ENCODE measurements around the gene CTNND2.

CTNND2 gene

DNA sequence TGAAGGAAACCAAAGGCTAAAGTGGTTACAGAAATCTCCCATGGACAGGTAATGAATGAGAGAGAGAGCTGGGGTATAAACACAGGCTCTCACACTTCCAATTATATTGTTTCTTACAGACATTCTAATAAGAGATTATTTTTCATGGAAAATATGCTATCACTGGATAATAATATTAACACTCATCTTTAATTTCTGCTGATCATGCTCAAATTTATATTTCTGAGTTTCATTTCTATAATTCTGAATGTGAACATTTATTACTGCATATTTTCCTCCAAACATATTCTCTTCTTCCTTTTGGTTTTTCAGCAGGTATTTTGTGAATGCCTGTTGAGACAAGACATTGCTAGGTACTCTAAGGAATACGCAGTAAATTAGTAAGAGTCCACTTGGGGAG, 733.0 kb downstream of the CTNND2 start:
- no peak for DNase-seq (ENCODE audit: low spot score)

DNA sequence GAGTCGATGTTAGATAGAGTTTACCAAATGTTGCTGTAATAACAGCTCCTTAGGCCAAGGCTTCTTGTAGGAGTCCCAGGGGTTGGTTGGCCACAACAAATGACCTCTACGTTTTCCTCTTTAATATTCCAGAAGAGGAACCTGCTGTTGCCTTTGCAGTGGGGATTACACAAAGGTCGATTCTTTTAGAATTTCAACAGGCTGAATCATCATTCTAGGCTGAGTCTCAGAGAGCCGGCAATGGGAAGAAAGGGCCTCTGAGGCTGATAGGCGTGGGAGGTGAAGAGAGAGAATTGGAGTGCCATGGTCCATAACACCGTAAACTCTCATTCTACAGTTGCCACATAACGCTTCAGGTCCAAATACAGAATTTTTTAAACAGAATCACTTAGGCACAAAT, 737.3 kb downstream of the CTNND2 start:
- DNase-seq (ENCODE audit: low spot score), result no peak

DNA sequence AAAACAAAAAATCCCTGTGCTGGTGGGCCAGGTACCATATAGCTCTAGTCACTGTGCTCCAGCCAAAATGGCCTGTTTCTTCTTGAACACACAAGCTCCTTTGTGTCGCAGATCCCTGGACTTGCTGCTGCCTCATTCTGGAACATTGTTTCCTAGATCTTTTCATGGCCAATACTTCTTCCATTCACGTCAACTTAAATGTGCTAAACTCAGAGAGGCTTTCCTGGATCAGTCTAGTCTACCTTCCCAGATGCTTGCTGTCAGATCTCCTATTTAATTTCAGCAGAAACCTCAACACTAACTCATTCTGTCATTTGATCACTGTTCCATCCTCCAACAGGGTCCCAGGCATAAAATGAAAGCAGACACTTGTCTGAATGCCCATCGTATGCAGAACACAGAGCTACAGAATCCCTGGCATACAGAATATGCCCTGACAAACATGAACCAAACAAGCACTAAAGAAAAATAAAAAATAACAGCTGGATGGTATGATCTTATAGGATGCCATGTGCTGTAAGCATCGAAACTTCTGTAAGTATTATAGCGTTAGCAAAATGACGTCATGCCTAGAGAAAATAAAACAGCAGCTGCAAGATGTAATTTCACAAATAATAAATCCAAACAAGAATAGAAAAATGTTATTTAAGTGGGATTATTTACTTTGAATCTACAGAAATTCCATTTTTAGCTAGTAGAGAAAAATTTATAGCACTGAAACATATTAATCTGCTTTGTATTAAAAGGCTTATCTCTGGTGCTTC, 739.5 kb downstream of the CTNND2 start:
- no peak for DNase-seq (ENCODE audit: low spot score)

DNA sequence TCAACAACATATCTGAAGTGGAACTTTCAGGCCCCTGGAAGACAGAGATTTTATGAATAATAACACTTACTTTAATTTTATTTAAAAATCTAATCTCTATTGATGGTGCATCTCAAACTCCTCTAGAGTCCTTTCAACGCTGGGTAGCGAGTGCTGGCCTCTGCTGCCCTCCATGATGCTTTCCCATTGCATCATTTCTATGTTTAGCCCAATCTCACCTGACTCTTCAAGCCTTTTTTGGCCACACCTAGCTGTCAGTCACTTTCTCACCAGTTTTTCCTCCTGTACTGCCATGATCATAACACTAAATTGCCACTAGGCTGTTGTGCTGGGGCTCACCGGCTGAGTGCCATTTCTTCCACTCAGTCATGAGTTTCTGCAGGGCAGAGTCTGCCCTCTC, 747.1 kb downstream of the CTNND2 start:
- DNase-seq (ENCODE audit: low spot score), result no peak

DNA sequence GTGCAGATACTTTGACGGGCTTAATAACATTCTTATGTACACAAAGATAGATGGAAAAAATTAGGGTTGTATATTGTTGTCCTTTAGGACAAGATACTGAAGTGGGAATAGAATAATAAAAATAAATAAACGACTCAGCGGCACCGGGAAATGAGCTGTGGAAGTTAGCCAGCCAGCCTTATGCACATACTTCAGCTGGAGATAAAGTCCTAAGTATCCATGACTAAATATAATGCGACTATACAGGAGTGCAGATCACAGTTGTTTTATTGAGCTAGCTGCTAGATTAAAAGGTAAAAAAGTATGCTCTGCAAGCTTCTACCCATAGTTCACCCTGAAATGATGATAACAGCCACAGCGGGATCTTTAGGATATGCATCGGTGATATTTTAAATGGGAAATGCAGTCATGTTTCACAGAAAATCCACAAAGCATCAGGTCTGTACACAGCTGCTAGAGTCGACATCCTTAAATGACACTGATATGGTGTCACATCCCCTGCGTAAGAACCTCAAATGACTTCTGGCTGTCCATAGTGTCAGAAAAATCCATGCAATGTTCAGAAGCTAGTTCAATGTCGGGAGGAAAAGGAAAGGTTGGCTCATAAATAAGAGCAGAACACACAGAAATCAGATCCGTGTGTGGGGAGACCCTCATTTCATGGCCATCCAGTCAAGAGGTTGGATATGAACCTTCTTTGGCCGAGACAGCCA, 750.4 kb downstream of the CTNND2 start:
- no peak for DNase-seq (ENCODE audit: low spot score)

DNA sequence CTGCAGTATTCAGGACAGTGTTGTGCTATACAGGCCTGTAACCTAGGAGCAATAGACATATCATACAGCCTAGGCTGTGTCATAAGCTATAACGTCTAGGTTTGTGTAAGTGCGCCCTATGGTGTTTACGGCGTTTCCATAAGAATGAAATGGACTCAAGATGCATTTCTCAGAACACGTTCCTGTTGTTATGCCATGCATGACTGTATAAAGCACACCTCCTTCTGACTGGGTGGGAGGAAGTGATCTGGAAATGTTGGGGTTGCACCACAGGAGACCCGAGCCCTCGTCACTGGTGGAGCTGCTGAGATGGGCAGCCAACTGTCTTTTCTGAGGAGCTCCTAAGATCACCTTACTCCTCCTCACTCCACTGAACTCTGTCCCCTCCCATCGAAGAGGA, 751.9 kb downstream of the CTNND2 start:
- DNase-seq (ENCODE audit: low spot score), result no peak

DNA sequence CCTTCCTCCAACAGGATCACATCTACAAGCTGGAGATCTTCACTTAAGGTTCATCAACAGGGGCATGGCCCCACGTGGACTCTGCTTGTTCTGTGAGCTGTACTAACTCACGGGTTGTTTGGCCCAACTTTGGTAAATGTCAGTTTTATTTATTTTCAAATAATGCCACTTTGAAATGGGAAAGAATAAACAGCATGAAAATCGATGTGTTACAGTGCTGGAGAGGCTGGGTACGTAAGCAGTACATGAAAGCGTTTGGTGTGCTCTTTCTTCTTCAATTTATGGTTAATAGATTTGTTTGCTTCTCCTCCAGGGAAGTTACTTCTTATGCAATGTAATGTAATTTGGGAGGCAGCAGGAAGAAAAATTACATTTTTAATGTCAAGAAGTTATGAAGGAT, 753.3 kb downstream of the CTNND2 start:
- DNase-seq (ENCODE audit: low spot score), result no peak

DNA sequence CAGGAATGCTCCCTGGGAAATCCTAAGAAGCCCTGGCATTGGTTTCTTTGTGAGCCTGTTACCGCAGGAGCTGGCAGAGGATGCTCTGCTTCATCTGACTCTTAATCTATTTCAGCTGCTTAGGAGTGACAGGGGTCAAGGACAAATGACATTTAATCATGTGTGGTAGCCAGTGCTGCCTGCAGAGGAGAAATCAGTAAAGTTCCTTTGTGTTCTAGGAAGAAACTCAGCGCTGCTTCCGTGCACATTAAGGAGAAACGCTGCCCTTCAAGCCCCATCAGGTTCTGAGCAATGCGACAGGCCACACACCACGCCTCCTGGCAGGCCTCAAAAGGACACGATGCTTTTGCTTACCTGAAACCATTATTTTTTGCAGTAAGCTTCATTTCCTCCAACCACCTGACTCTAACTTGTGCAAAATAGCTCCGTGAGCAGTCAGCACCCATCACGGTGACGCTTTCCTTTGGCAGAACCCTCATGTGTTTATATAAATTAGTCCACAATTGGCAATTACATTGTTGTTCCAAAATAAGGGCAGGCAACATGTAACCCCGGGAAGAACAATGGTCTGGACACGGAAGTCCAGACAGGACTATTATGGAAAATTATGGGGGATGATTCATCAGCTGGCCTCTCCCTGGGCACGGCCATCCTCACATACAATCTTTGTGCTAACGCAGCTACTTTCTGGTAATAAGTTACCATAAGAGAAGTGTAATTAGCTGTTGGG, 755.3 kb downstream of the CTNND2 start:
- no peak for DNase-seq (ENCODE audit: low spot score)

DNA sequence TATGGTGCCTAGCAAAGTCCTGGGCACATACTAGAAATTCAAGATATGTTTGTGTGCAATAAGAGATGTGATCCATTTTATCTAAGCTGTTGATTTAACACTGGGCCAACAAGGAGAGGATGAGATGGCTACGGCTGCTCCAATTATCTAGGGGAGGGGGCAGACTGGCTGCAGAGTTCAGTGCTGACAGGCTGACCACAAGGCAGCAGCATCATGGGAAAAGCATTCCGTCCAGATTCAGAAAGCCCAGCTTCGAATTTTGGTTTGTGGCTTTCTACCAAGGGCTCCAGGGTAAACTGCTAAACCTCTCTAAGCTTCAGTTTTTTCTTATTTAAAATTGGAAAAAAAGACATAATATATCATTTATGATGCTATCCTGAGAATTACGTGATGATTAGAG, 758.1 kb downstream of the CTNND2 start:
- DNase-seq (ENCODE audit: low spot score), result no peak

DNA sequence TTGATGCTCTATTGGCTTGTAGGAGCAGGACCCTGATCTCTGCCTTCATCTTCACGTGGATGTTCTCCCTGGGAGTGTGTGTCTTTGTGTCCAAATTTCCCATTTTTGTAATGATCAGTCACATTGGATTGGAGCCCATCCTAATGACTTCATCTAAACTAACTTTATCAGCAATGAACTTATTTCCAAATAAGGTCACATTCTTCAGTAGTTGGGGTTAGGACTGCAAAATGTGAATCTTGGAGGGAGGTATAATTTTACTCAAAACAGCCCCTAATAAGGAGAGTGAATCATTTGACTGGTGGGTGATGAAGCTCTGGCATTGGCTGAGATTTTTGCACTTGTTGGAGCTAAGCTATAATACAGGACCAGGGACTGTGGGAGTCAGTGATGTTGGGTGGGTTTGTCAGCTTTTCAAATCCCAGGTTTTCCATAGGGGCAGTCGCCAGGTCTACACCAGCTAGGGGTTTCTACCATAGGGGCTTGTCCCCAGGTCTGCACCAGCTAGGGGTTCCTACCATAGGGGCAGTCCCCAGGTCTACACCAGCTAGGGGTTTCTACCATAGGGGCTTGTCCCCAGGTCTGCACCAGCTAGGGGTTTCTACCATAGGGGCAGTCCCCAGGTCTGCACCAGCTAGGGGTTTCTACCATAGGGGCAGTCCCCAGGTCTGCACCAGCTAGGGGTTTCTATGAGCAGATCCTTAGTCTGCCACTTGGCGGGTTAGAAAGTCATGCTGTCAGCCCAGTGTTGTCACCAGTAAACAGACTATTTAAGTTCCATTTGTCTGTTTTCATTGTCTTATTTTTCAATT, 760.6 kb downstream of the CTNND2 start:
- no peak for DNase-seq (ENCODE audit: low spot score)

DNA sequence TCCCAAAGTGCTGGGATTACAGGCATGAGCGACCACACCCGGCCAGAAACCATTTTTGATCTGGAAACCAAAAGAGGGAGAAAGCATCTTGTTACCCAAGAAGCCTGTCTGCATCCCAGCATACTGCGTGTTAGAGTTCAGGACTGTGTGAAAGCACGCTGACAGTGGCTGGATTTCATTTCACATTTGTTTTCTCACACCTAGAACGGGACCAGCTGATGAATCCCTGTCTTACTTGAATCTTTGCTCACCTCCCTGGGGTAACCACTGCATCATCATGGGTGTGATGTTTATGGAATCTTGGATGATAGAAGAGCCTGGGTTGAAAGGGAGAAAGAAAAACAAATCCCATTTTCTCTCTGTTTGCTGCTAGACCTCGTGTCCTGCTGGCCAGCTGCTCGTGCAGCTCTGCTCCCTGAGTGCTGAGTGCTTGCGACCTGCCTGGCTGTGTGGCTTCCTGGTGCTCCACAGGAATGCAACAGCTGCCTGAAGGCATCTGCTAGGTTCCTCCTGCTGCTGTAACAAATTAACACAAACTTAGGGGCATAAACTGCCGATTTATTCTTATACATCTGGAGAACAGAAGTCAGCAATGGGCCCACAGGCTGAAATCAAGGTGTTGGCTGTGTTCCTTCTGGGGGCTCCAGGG, 764.9 kb downstream of the CTNND2 start:
- no peak for DNase-seq (ENCODE audit: low spot score)

DNA sequence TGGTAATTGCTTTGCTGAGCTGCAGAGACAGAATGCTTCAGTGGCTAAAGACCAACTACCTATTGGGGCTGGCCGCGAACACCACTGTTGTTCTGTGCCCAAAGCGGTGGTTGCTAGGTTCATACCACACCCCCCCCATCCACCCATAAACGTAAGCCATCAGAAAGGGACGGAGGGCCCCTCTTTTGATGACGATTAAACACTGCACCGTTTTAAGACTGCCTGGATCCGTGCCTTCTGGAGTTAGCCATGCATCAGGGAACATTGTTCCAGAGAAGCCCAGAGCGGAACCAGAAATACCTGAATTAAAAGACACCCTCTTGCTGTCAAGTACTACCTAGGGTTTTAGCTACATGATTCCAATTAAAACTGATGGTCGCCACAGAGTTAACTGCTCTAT, 774.1 kb downstream of the CTNND2 start:
- no peak for DNase-seq (ENCODE audit: low spot score)

DNA sequence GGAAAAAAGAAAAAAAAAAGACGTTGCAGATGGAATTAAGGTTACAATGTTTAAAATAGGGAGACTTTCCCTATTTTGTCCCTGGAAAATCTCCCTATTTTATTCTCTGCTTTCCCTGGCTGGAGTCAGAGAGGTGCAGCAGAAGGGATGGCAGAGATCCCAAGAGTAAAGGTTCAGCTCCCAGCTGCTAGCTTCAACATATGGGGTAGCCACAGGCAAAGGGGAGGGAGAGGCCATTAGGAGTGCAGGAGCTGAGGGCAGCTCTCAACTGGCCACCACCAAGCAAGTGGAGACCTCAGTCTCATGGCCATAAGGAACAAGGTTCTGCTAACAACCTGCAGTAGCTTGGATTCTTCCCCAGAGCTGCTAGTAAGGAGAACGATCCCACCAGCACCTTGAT, 776.2 kb downstream of the CTNND2 start:
- DNase-seq (ENCODE audit: low spot score), result no peak

DNA sequence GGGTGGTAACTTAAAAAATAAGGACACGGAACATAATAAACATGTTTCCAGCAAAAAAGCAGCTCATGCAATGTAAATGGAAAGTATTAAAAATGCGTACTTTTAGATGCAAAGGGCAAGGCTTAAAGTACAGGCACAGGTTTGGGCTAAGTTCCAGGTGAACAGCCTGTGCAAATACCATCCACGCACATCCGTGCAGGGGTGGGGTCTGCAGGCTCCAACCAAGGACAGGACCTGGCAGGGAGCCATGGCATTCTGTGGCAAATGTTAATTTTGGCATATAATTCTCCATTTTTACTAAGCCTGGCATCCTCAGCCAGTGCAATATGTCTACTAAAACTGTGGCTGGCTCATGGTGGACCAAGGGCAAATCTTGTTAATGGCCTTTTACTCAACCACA, 777.4 kb downstream of the CTNND2 start:
- no peak for DNase-seq (ENCODE audit: low spot score)

DNA sequence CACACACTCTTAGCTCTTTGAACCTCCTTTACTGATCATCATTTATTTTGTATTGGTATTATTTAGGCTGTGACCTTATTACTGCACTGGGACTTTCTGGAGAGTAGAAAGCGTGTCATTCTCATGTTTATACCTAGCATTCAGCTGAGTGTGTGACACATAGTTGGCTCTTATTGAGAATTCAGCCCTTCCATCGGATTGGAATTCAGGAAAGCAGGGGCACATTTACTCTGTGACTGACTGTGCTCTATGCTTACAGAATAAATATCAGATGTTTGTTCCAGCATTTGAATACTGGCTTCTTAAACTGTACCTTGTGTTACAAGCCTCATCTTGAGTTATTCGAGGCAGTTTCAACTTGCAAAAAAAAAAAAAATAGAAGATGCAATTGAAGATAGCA, 782.4 kb downstream of the CTNND2 start:
- DNase-seq (ENCODE audit: low spot score), result no peak

DNA sequence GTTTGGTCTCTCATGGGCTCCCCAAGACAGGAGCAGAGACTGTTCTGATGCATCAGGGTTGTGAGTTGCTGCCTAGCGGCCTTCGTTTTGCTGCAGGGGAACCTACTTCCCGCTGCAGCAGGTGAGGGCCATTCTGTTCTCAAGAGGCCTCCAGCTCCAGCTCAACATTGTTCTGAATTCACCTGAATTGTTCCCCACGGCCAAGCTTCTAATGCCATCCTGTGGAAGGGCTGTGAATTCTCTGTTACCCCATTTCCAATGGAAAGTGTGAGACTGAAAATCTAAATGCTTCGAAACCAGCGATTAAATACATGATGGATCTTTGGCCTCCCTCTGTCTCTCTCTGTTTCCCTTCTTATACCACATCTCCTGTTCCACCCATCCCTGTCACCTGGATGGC, 794.1 kb downstream of the CTNND2 start:
- no peak for DNase-seq (ENCODE audit: low spot score)

DNA sequence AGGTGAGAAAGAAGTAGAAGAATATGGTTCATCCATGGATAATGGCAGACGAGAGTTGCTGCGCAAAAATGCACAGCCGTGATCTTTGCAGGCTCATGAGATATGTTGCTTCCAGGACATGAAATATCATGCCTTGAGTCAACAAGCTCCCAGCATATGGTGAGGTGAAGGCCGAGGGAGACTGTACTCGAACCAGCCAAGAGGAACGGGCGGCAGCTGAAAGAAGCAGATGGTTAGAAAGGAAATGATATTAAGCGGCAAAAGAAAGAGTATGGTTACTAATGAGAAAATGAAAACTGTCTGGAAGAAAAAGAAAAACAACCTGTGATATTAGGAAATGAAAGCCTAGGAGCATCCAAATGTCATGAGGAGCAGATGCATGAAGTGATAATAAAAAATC, 798.5 kb downstream of the CTNND2 start:
- no peak for DNase-seq (ENCODE audit: low spot score)

DNA sequence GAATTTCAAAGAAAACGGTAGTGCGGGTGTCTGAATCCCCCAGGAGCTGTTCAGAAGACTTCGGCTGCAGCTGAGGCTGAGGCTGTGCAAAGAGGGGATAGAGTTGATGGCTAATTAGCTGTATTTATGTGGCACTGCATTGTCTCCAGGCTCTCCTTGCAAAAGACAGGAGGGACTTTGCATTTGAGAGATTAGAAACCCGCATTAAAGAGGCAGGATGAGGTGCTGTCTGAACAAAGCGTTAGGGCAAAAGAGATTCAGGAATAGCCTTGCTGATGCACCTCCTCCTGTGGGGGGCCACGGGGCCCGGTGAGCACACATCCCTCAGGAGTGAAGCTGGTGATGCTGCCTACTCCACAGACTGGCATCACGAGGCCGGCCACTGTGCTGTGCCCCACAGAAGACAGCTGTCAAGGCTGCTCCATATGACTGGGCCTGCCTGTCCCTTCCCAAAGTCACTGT, 799.6 kb downstream of the CTNND2 start:
- DNase-seq (ENCODE audit: low spot score), result no peak

DNA sequence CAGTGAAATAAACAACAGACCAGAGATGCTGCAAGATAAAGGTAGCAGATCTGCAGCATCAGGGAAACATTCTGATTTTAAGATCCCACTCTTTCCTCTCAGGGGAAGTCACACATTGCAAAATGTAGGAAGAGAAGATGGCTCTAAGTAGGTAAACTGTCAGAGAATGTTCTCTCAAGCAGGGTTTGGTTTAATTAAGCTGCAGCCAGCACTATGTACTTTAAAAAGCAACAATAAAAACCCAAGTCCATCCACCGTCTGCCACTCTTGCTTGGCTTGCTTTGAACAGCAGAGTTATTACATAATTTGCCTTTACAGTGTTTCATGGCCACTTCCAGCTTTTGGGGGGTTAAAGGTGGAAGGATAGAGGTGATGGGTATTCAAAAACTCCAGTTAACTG, 800.0 kb downstream of the CTNND2 start:
- no peak for DNase-seq (ENCODE audit: low spot score)

DNA sequence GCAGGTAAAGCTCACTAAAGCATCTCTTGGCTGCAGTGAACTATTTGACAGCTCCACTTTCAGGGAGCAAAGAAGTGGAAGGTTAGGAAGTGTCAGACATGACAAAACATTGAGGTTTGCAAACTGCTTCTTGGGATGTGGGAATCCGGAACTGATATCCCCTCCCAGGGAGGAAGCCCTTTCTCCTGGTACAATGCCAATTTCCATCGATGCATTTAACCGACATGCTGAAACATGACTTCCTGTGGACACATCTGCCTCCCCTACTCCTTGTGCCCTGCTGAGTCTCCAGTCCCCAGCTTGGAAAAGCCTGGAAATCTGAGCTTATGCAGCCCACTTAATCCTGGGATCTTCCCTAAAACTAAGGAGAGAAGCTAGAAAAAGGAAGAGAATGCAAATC, 820.1 kb downstream of the CTNND2 start:
- DNase-seq (ENCODE audit: low spot score), result no peak

DNA sequence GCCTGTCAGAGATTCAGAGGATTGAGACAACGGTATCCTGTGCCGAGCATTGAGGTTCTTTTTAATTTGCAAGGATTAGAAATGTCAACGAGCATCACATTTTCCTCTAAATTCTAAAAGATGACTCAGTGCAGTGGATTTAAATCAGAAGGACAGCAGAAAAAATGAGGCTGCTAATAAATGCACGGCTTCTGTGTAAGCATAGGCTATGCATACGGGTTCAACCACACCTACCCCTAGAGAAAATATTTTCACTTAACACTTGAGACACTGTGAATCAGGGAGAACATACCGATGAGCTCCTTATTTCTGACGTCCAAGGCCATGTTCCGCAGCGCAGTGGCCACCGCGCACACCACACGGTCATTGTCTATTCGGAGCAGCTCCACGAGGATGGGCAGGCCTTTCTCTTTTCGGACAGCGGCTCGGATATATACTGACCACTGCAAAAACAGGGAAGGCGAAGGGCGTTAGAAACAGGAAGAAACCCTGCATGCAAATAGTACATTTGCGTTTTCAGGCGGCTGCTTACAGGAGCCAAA, 821.8 kb downstream of the CTNND2 start:
- no peak for DNase-seq (ENCODE audit: low spot score)

Data from left forelimb (tissue), 1 donor.